BLaER1 (cell line): ENCODE results near the gene LRMDA.
"Not testable (repeated sequence)": the region's sequence is repeated elsewhere in the genome, so short reads cannot be mapped to it uniquely, and the experiment has no call there.

Experiments
- H3K27ac ChIP-seq: shearing (Covaris generic); formaldehyde crosslinking; 2 replicates; pipeline ENCODE4 v1.8.1; 2022
- H3K27me3 ChIP-seq: shearing (Covaris generic); formaldehyde crosslinking; 2 replicates; pipeline ENCODE4 v1.8.1; 2022
- H3K36me3 ChIP-seq: shearing (Covaris generic); formaldehyde crosslinking; 2 replicates; pipeline ENCODE4 v1.8.1; 2022
- H3K4me1 ChIP-seq: shearing (Covaris generic); formaldehyde crosslinking; 2 replicates; pipeline ENCODE4 v1.8.1; 2022
- H3K4me2 ChIP-seq: shearing (Covaris generic); formaldehyde crosslinking; 2 replicates; pipeline ENCODE4 v1.8.1; 2022
- H3K4me3 ChIP-seq: shearing (Covaris generic); formaldehyde crosslinking; 2 replicates; pipeline ENCODE4 v1.8.1; 2022
- H3K9ac ChIP-seq: shearing (Covaris generic); formaldehyde crosslinking; 2 replicates; pipeline ENCODE4 v1.8.1; 2022
- H3K9me3 ChIP-seq: shearing (Covaris generic); formaldehyde crosslinking; 2 replicates; pipeline ENCODE4 v1.8.1; 2022
- H4K20me1 ChIP-seq: shearing (Covaris generic); formaldehyde crosslinking; 2 replicates; pipeline ENCODE4 v1.8.1; 2022
- Cebpa-rat ChIP-seq: shearing (Covaris generic); IDR thresholded peaks from 2 replicates; pipeline ENCODE4 v1.8.1; 2022

The LRMDA gene

DNA sequence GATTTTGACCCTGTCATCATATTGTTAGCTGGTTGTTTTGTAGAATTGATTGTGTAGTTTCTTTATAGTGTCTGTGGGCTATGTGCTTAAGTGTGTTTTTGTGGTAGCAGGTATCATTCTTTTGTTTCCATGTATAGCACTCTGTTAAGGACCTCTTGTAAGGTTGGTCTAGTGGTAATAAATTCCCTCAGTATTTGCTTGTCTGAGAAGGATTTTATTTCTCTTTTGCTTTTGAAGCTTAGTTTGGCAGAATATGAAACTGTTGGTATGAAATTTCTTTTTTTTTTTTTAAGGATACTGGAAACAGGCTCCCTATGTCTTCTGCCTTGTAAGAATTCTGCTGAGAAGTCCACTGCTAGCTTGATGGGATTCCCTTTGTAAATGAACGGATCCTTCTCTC, 1073.4 kb downstream of the LRMDA start:
- Histone ChIP-seq H3K36me3 (no peaks in the 10 kb centered on the region), H3K9me3 (0 out of 2 replicates have a peak, but pooled peaks cover 8% of the 10 kb centered on the region), H3K27me3 (no peaks in the 10 kb centered on the region), H4K20me1 (no peaks in the 10 kb centered on the region), H3K4me3 (no peak overlapping the region), H3K4me2 (no peak overlapping the region), H3K9ac (no peak overlapping the region), H3K4me1 (no peaks in the 10 kb centered on the region), H3K27ac (no peak overlapping the region)
- no peak for TF ChIP-seq Cebpa-rat

- no peak for TF ChIP-seq Cebpa-rat
- no peaks in the 10 kb centered on the region for H3K27me3 ChIP-seq
- no peaks in the 10 kb centered on the region for H4K20me1 ChIP-seq
- no peak overlapping the region for H3K9ac ChIP-seq
- H3K9me3 ChIP-seq: 0 out of 2 replicates have a peak, but pooled peaks cover 8% of the 10 kb centered on the region
- no peak overlapping the region for H3K27ac ChIP-seq
- H3K4me3 ChIP-seq: no peak overlapping the region
- no peak overlapping the region for H3K4me2 ChIP-seq
- H3K4me1 ChIP-seq: no peaks in the 10 kb centered on the region
- H3K36me3 ChIP-seq: no peaks in the 10 kb centered on the region
Measured at GRCh38 chr10:76509446-76509845, 1078.0 kb downstream of the LRMDA start.

GRCh38 chr10:76514321-76514720, 1082.9 kb downstream of the LRMDA start:
- H3K27ac ChIP-seq: no peak overlapping the region
- TF ChIP-seq Cebpa-rat: no peak
- no peaks in the 10 kb centered on the region for H3K36me3 ChIP-seq
- H4K20me1 ChIP-seq: no peaks in the 10 kb centered on the region
- no peaks in the 10 kb centered on the region for H3K27me3 ChIP-seq
- H3K4me2 ChIP-seq: no peak overlapping the region
- no peaks in the 10 kb centered on the region for H3K9me3 ChIP-seq
- H3K4me1 ChIP-seq: no peaks in the 10 kb centered on the region
- H3K9ac ChIP-seq: no peak overlapping the region
- no peak overlapping the region for H3K4me3 ChIP-seq

- no peak overlapping the region for H3K27ac ChIP-seq
- H3K9me3 ChIP-seq: no peaks in the 10 kb centered on the region
- no peak for TF ChIP-seq Cebpa-rat
- H3K36me3 ChIP-seq: no peaks in the 10 kb centered on the region
- H4K20me1 ChIP-seq: no peaks in the 10 kb centered on the region
- no peaks in the 10 kb centered on the region for H3K4me1 ChIP-seq
- H3K27me3 ChIP-seq: no peaks in the 10 kb centered on the region
- no peak overlapping the region for H3K9ac ChIP-seq
- no peak overlapping the region for H3K4me3 ChIP-seq
- no peak overlapping the region for H3K4me2 ChIP-seq
Measured at GRCh38 chr10:76514869-76515268, 1083.4 kb downstream of the LRMDA start.

GRCh38 chr10:76522547-76522946, 1091.1 kb downstream of the LRMDA start:
- Histone ChIP-seq H3K4me2 (no peak overlapping the region), H3K4me1 (no peaks in the 10 kb centered on the region), H3K27me3 (no peaks in the 10 kb centered on the region), H3K36me3 (no peaks in the 10 kb centered on the region), H4K20me1 (no peaks in the 10 kb centered on the region), H3K27ac (no peak overlapping the region), H3K4me3 (no peak overlapping the region), H3K9ac (no peak overlapping the region), H3K9me3 (no peaks in the 10 kb centered on the region)
- TF ChIP-seq Cebpa-rat: no peak

DNA sequence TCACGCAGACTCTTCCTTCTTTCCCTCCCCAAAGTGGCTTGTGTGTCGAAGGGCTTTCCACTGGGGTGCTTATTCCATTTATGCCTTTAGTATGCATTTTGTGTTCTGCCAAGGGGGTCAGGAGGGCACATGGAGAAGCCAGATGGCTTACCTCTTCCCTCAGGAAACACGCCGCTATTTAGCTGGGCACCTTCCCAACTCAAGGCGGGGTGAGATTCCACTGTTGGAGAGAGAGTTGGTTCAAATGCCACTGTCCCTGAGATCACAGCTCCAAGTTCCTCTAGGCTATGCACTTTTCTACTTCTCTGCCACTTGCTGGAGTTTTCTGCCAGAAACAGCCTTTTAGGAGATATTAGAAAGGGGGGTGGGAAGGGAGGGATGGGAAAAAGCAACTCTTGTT, 1091.8 kb downstream of the LRMDA start:
- H3K4me2 ChIP-seq: no peak overlapping the region
- H3K27me3 ChIP-seq: no peaks in the 10 kb centered on the region
- H3K4me3 ChIP-seq: no peak overlapping the region
- H3K27ac ChIP-seq: no peak overlapping the region
- no peaks in the 10 kb centered on the region for H4K20me1 ChIP-seq
- H3K4me1 ChIP-seq: no peaks in the 10 kb centered on the region
- no peak for TF ChIP-seq Cebpa-rat
- H3K36me3 ChIP-seq: no peaks in the 10 kb centered on the region
- no peak overlapping the region for H3K9ac ChIP-seq
- no peaks in the 10 kb centered on the region for H3K9me3 ChIP-seq

DNA sequence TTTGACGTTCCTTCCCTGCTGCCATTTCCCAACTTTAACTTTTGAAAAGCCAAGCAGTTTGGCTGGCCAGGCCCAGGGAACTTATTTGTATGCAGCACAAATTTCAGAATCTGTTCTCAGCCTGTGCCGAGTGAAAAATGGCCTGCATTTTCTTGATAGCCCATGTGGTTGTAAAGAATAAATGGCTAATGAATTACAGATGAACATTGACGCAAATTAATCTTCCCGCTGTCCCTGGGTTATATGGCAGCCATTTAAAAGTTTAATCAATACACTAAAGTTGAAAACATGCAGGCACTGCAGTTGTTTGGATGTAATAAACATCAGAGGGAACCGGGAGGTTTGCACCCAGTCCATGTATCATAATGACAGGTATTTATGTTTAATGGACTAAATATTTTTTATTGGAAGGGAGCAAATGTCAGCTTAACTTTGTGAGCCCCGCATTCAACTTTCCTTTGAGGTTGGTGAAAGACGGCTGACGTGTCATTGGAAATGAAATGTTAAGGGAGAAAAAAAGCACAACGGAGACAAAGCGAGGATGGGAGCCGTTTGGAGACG, 1092.4 kb downstream of the LRMDA start:
- Histone ChIP-seq H3K27ac (no peak overlapping the region), H3K4me3 (no peak overlapping the region), H3K9me3 (no peaks in the 10 kb centered on the region), H3K4me2 (no peak overlapping the region), H4K20me1 (no peaks in the 10 kb centered on the region), H3K36me3 (no peaks in the 10 kb centered on the region), H3K27me3 (no peaks in the 10 kb centered on the region), H3K4me1 (no peaks in the 10 kb centered on the region), H3K9ac (no peak overlapping the region)
- TF ChIP-seq Cebpa-rat: no peak

GRCh38 chr10:76526833-76527232, 1095.4 kb downstream of the LRMDA start:
- not testable (repeated sequence) for H3K9me3 ChIP-seq, H3K9ac ChIP-seq, H3K27ac ChIP-seq, H3K27me3 ChIP-seq, H3K36me3 ChIP-seq, H3K4me2 ChIP-seq, H4K20me1 ChIP-seq, H3K4me1 ChIP-seq, H3K4me3 ChIP-seq

DNA sequence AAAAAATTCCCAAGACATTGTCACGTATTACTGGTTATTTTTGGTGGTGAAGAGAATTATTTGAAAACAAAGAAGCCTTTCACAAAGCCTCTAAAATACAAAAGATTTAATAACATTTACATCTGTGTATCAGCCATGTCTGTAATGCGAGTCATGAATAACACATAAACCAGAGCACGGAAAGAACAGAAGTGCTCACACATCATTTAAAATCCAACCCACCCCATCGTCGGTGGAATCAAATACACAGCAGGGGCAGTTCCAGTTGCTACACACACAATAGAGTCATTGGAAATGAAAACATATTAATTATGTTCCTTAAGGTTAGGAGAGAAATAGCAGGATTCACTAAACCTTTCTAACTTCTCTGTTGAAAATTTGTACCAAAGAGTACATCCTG, 1108.9 kb downstream of the LRMDA start:
- H3K4me2 ChIP-seq: no peak overlapping the region
- no peaks in the 10 kb centered on the region for H3K27me3 ChIP-seq
- TF ChIP-seq Cebpa-rat: no peak
- no peaks in the 10 kb centered on the region for H3K36me3 ChIP-seq
- H4K20me1 ChIP-seq: no peaks in the 10 kb centered on the region
- no peak overlapping the region for H3K9ac ChIP-seq
- H3K4me3 ChIP-seq: no peak overlapping the region
- H3K4me1 ChIP-seq: no peaks in the 10 kb centered on the region
- H3K27ac ChIP-seq: no peak overlapping the region
- no peaks in the 10 kb centered on the region for H3K9me3 ChIP-seq

- no peak overlapping the region for H3K4me3 ChIP-seq
- H3K27me3 ChIP-seq: no peaks in the 10 kb centered on the region
- no peaks in the 10 kb centered on the region for H3K36me3 ChIP-seq
- no peak for TF ChIP-seq Cebpa-rat
- no peaks in the 10 kb centered on the region for H3K4me1 ChIP-seq
- no peaks in the 10 kb centered on the region for H3K9me3 ChIP-seq
- no peak overlapping the region for H3K27ac ChIP-seq
- H3K9ac ChIP-seq: no peak overlapping the region
- no peaks in the 10 kb centered on the region for H4K20me1 ChIP-seq
- H3K4me2 ChIP-seq: no peak overlapping the region
Measured at GRCh38 chr10:76540786-76541185, 1109.4 kb downstream of the LRMDA start.

DNA sequence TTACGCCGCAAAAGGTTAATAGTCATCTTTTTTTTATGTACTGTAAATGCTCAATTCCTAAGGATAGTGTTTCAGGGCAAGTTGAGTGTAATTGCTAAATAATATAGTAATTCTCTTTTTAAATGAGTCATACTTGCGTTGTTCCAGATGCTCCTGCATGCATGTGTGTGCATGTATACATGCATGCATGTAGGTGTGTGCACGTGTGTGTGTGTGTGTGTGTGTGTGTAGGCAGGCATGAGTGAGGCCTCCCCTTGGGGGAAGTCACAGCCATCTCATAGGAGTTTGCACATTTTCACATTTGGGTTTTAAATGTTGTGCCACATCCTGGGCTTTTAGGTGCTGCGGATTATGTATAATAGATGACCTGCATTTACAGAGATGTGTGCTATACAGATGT, 1110.4 kb downstream of the LRMDA start:
- Histone ChIP-seq H3K4me3 (no peak overlapping the region), H3K36me3 (no peaks in the 10 kb centered on the region), H3K9ac (no peak overlapping the region), H3K27me3 (no peaks in the 10 kb centered on the region), H3K4me2 (no peak overlapping the region), H4K20me1 (no peaks in the 10 kb centered on the region), H3K27ac (no peak overlapping the region), H3K9me3 (no peaks in the 10 kb centered on the region), H3K4me1 (no peaks in the 10 kb centered on the region)
- TF ChIP-seq Cebpa-rat: no peak
